HG02588 (cell line): ENCODE measurements around the gene ZNF384.

Experiments
- ATAC-seq: cut with Tn5 transposase; IDR thresholded peaks from one replicate; pipeline ENCODE4 v1.9.1; 2021; ENCODE audit warnings: mild to moderate bottlenecking, moderate library complexity; ENCODE audit not compliant: unreplicated experiment

ZNF384 gene

DNA sequence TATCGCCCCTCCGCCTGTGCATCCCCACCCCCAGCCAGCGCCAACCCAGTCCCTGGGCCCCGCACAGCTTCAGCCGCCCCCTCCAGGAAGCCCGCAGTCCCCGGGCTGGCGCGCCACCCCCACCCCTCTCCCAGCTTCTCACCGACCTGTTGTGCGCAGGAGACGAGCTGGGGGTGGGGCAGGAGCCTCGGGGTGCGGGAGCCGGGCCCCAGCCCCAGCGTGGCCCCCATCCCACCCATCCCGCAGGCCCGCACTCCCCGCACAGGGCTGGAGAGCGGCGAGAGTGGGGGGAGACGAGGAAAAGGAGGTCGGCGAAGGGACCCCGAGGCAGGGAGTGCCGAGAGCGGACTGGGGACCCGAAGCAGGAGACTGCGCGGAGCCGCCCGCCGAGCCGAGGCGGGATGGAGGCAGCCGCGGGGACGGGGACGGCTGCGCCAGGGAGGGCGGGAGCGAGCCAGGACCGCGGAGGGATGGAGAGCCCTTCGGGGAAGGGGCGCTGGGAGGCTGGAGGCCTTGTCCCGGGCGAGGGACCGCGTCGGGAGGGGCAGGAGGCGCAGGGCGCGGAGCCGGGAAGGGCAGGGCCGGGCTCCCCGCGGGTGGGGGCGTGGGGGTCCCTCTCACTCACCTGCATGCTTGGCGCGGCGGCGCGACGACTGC is 10.9 kb upstream of the ZNF384 start:
- ATAC-seq: no peak

DNA sequence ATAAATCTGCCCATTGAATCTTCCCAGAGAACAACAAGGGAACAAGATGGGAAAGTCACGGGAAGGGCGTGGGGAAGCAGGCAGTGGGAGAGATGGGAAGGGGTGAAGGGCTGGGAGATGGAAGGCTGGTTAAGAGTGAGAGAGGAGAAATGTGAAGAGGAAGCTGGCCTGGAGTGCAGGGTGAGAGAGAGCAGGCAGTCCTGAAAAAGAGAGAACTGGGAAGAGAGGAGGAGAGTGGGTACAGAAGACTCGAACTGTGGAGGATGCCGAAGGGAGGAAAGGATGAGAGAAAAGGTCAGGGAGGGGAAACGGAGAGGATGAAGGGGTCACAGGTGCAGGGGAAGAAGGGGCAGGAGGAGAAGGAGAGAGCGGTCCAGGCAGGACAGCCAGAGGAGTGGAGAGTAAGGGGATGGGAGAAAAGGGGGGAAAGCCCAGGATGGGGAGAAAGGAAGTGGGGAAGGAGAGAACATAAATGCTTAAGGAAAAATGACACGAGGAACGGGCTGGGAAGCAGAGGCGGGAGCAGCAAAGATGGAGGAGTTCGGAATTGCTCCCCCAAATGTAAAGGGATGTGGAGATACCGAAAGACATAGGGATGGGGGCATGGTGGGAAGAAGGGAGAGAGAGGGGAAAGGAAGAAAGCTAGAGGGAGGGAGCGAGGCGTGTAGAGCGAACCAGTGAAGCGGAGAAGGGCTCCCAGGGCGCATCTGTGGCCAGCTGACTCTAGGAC is 10.2 kb upstream of the ZNF384 start:
- ATAC-seq: no peak

DNA sequence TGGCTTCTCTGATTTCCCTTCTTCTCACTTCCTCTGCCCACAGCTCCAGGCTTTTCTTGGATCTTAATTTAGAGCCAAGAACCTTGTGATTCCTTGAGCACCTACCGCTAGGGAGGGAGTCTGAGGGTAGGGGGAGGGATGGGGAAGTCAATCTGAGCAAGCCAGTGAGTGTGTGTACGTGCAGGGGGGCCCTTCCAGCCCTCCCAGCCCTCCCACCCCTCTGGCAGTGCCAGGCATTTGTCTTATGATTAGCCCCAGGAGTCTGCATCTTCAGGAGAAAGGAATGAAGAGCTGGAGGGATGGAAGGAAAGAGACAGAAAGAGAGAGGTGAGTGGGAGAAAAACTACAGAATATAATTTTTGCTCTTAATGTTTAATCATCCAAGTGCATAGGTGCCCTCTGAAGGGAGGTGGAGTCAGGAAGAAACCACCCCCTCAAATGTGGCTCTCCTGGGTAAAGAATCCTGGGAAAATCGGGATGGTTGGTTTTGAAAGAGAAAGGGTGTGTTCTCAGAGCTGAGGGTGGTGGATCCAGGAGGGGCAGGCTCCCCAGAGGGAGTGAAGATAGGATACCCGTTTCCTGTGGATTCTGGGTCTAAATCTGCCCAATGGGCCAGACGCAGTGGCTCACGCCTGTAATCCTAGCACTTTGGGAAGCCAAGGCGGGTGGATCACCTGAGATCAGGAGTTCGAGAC is 9.3 kb upstream of the ZNF384 start:
- ATAC-seq: no peak

DNA sequence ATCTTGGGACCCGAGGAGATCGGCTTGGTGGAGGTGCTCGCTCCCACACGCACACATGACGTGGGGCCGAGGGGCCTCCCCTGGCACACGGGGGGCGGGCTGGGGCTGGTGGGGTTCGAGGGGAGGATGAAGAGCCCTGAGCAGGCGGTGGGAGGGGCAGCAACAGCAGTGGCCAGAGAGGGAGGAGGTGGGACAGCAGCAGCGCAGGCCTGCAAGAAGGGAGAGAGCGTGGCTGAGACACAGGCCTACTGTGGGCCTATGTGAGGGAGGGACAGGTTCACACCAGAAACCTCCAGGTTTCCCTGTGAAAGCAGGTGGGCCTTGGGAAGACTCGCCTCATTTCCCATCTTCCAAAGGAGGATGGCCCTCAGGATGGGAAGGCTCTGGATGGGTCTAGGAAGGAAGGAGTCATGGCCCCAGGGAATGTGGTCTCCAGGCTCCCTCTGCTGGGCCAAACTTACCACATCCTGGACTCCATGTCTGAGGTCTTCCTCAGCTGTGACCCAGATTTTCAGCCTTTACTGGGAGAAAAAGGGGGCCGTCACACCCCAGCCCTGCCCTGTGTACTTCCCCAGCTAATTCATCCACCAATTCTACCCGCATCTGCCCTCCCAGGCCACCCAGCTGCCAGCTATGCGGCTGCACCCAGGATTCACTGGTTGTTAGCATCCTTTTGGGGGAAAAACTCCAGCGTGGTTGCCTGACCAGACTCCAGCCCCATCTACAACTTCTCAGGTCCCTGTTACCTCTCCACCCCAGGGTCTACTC is 8.6 kb upstream of the ZNF384 start:
- ATAC-seq: no peak

DNA sequence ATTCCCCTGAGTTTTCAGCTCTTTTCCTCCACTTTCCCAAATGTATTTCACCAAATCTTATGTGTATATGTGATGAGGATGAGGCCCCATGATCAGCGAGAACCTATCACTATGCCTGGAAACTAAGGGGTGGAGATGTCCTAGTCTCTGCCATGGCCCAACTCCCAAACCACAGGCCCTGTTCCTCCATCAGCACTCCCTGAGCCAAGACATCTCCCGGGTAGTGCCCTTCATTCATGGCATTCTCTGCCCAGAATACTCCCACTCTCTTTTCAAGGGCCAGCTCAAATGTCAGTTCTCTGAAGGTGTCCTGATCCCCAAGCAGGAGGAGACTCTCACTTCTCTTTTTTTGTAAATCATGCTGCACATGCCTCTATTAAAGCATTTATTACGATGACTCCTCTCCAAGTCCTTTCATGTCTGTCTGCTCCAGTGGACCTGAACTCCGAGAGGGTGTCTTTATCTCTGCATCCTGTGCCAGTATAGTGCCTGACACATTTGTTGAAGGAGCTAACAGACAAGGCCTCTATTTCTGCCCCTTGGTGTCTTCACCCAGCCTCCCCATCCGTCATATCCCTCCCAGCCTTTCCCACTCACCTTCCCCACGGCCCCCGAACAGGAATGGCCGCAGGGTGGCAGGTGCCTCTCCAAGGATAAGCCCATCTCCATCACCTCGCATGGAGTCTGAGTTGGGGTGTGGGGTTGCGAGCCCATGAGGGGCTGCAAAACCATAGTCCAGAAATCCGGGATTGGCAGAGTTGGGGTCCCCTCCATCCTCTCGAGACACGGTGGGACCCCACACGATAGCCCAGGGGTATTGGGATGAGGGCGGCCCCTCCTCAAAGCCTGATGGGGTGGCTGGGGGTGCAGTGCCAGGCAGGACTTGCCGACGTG is 7.8 kb upstream of the ZNF384 start:
- ATAC-seq: no peak

DNA sequence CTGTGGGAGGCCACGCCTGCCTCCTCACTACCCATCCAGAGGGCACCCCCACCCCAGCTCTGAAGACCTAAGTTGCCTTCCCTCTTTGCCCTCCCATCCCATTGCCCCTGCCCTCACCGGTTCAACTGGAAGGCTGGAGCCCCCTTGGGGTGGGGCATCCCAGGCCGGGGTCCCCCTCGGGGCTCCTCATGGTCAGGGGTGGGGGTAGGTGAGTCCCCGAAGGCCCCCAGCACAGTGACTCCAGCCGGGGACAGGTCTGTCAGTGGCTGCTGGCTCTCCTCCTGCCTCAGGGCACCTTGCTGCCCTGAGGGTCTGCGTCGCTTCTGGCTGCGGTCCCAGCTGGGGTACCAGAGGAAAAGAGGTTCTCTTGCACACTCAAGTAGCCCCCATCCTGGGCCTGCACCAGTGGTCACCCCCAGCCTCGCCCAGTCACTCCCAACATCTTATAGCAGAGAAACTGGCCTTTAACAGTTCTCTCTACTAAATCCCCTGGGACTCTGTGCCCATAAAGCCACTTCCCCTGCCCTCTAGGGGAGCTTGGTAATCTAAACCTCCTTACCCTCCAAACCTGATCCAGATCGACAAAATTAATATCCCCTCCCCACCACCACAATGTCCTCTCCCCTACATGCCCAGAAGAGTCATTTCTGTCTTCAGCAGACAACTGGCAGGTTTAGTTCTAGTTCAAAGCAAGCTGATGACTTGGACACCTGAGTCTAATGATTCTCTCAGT is 6.3 kb upstream of the ZNF384 start:
- ATAC-seq: no peak

DNA sequence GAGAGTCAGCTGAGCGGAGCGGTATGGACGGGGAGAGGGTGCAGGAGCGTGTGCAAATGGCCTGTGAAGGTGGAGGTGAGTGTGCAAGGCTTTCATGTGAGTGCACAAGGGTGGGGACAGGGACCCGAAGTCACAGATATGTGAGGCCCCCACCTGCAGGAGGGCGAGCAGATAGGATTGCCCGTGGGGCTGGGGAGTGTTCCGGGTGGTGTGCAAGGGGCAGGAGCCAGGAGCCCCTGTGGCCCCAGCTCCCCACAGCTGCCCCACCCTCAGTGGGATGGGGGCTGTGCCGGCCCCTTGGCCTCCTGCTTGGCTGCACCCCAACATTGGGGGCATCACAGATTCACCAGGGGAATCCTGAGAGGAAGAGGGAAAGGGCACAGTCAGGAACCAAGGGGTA is 5.5 kb upstream of the ZNF384 start:
- ATAC-seq: no peak

DNA sequence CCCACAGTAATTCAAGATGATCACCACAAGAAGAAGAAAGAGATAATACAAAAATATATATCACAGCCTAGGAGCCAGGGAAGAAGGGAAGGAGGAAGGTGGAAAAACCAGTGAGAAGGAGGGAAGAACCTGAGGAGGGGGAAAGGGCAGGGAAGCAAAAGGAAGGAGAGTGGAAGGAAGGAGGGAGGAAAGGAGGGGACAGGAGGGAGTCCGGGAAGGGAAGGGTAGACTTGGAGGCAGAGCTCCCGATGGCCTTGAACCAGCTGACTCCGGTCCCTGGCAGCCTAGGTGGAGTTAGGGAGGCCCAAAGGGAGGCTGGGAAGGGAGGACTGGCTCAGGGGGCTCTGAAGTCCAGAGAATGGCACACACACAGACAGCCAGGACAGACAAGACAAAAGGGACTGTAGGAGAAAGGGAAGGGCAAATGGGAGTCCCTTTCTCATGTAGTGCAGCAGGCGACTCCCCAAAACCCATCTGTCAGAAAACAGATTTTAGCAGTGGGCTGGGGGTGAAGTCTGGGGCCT is 4.7 kb upstream of the ZNF384 start:
- no peak for ATAC-seq

DNA sequence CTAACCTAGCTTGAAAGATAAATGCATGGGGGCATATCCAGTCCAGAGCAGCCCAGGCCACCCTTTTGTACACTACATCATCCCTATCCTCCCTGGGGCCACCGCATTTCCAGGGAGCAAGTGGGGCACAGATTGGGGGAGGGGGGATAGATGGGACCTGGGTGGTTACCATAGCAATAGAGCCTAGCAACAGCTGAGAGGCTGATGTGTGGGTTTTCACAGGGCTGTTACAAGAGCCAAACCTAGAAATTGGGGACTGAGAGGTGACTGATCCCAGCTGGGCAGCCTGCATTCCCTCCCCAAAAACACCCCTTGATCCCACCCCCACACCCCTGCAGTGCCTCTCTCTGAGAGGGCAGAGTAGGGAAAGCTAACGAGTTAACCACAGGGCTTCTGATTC is 3.7 kb upstream of the ZNF384 start:
- no peak for ATAC-seq

DNA sequence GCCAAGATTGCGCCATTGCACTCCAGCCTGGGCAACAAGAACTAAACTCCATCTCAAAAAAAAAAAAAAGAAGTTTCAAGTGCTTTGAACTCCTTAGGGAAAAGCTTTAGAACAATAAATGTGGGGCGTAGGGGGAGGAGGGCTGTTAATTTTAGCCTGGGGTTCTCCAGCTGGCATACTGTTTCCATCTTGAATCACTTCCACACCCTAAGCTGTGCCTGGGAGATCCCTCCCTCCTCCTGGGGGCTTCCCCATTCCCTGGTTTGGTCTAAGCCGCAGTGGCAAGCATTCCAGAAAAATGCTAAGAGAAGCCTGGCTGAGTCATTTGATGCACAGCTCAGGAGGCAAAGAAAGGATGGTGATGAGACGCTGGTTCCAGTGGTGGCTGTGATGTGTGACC is 2.3 kb upstream of the ZNF384 start:
- ATAC-seq: no peak

DNA sequence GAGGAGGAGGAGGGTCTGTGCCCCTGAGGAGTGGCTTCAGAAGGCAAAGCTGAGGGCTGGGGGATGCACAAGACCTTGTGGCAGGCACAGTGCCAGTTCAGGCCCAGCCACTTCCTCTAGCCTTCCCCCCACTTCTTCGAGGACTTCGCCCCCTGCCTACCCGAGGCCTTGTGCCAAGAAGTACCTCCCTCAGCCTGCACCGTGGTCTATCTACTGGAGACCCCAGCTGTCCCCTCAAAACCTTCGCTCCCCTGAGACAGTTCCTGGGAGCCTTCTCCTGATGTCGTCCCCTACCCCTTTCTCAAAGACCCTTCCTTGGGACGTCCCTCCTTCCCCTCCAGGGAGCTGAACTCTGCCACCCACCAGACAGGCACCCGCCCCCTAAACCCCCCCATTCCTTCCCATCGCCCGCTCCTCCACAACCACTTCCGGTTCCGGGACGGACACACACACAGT is 604 bp downstream of the ZNF384 start:
- ATAC-seq: no peak

DNA sequence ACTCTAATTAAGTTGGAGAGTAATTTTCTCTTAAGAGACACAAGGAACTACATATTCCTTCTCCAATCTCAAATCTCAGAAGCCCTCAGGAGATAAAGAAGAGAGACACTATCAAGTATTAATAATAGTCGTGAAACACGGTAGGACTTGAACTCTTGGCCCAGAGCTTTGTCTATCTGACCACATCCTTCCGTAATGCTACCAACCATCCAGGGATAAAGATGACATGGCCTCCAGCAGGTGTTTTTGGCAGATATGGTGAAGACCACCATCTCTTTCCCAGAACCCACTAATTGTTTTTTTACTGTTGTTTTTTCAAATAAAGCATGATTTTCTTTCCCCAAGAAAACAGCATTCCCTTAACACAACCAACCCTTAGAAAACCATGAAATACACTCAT is 3.4 kb downstream of the ZNF384 start:
- ATAC-seq: no peak

DNA sequence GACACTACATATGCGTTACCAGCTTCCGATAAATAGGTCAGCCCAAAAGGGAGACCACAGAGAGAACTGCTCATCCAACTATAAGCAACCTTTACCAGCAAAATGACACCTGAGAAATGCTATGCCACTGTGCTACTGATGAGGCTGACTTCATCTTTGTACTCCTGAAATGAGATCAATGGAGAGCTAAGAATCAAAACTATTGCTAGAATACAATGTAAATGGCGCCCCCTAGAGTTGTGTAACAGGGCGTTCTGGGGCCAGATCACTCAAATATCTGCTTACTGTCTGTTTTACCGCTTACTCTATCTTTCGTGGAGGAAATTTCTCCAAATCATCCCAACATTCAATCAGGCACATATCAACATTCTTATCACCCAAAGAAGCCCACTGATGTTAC is 4.6 kb downstream of the ZNF384 start:
- ATAC-seq: no peak

DNA sequence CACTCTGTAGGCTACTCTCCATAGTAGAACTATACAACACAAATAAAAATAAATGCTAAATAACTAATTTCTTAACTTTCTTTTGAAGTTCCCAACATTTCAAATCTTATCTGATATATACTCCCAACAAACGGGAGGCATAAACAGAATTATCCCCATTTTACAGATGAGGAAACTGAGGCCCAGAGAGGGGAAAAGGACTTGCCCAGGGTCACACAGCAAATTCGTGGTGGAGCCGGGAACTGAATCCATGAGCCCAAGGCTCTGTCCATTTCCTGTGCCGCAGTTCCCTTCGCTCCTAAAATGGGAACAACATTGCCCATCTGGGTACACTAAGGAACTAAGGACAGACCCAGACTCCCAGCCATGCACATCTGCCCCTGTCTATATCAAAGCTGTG is 12.2 kb downstream of the ZNF384 start:
- no peak for ATAC-seq

DNA sequence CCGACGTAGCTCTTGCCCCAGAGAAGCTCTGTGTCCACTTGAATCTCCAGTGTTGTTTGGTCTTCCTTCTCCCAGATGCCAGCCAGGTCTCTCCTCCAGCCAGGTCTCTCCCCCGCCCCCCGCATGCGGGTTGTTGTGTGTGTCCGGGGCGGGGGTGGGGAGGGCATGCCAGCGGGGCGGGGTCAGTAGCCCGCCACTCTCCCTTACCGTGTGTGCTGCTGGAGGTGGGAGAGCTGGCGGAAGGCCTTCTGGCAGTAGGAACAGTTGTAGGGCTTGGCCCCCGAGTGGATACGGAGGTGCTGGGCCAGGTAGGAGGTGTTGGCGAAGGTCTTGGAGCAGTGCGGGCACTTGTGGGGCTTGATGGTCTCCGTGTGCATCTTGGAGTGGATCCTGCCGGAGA is 17.0 kb downstream of the ZNF384 start:
- ATAC-seq: no peak

DNA sequence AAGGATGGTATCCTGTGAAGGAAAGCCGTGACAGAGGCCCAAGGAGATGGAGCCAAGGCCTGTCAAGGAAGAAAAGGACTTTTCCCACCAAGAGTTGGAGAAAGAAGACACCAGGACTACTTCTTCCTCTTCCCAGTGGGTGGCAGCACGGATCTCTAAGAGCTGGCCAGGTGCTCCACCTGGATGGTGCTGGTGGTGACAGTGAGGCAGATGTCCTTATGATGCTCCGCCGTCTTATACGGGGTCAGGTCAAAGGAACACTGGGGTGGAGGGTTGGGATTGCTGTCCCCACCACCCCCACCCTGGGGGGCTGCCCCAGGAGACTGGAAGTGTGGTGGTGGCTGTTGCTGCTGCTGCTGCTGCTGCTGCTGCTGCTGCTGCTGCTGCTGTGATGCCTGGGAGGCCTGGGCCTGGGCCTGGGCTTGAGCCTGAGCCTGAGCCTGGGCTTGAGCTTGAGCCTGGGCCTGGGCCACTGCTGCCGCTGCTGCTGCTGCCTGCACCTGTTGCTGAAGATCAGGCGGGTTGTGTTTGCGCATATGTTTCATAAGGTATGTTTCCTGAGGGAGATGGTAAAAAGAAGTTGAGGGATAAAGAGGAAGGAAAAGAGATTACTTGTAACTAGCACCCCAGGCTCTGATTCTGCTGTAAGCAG is 21.5 kb downstream of the ZNF384 start:
- ATAC-seq: no peak

DNA sequence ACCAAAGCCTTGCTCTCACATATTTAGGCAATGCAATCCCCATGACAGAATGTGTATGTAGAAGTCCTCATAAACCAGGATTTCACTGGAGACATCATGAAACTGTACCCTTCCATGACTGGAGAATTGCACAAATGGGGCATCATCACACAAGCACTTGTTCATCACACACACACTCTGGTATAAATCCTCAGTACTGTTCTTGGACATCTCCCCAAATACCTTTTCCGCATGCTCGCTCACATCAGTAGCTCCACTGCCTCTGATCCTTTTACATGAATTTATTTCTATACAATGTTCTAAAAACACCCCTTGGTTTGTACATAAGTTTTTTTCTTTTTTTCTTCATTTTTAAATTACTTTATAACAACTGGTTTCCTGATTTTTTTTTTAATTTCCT is 23.0 kb downstream of the ZNF384 start:
- ATAC-seq: no peak

DNA sequence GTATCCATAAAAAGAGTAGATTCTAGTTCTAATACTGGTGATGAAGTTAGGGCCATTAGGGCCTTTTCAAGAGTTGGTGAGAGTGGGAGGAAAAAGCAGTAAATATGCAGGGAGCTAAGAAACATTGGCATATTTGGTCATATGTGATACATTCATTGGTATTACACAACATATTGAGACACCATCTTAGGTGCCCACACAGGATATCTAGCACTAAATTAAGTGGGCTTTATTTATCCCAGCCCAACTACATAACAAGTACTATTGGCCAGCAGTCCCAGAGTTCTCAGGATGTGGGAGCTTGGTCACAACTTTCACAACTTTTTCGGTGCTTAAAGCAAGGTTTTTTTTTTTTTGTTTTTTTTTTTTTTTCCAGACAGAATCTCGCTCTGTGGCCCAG is 24.3 kb downstream of the ZNF384 start:
- ATAC-seq: no peak
